CD1c-positive myeloid dendritic cell (primary cell): ENCODE measurements around the gene ARHGAP18.

Experiments
- DNase-seq: peaks from one replicate; pipeline ENCODE4 v3.0.0-alpha.2; 2016; ENCODE audit errors: extremely low spot score

Gene ARHGAP18

GRCh38 chr6:129617986-129618385 lies 92.0 kb downstream of the ARHGAP18 start:
- no peak for DNase-seq

- DNase-seq: no peak
These were observed 94.5 kb downstream of the ARHGAP18 start for GRCh38 chr6:129615496-129615895.

DNA sequence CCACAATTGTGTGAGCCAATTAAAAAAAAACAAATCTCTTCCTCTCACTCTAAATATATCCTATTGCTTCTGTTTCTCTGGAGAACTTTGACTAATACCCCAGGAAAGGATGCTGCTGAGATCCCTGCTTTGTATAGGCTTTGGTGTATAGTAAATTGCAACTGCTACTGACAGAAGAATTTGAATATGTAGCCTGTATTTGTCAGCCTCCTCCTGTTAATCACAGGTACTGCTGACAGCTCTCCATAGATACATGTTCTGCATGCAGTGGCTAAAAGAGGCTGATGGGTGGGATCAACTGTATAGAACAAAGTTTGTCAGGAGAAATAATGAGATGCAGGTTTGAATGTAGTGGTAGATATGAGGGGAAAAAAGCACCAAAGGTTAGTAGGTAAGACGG lies 95.0 kb downstream of the ARHGAP18 start:
- DNase-seq: no peak

DNA sequence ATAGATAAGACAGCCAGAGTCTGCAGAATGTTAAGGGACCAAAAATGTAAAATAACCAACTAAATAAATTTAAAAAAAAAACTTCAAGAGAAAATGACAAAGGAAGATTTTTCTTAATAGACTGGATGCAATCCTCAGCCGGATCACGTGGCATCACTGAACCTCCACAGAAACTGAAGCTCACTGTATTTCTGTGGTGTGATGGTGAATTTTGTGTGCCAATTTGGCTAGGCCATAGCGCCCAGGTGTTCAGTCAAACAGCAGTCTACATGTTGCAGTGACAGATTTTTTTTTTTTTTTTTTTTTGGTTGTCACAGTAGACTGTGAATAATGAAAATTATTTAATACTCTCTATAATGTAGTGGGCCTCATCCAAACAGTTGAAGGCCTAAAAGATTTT lies 95.5 kb downstream of the ARHGAP18 start:
- DNase-seq: no peak

GRCh38 chr6:129612440-129612839 lies 97.5 kb downstream of the ARHGAP18 start:
- no peak for DNase-seq

- DNase-seq: no peak
These were observed 100.3 kb downstream of the ARHGAP18 start for GRCh38 chr6:129609635-129610034.

- DNase-seq: no peak
These were observed 101.0 kb downstream of the ARHGAP18 start for GRCh38 chr6:129608886-129609537.

GRCh38 chr6:129607581-129608186 lies 102.3 kb downstream of the ARHGAP18 start:
- no peak for DNase-seq

GRCh38 chr6:129606664-129607063 lies 103.3 kb downstream of the ARHGAP18 start:
- DNase-seq: peak; percentile 79

GRCh38 chr6:129605967-129606366 lies 104.0 kb downstream of the ARHGAP18 start:
- peak; percentile 66 for DNase-seq

DNA sequence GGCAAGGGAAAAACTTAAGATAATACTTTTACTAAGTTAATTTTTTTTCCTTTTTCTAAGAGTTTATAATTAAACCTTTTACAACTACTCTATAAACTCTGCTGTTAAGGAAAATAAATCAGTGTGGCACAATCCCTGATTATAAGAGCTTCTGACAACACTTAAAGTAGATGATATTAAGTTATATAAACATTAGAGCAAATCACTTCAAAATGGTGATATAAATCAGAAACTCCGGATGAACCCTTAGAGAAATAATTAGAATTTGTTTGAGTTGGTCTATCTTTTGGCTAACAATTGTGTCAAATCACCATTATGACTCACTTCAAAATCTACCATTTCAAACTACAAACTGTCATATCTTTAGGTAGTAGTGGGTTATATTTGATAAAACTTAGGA lies 104.9 kb downstream of the ARHGAP18 start:
- no peak for DNase-seq

GRCh38 chr6:129604321-129604720 lies 105.7 kb downstream of the ARHGAP18 start:
- DNase-seq: no peak

- DNase-seq: peak; percentile 67
These were observed 106.2 kb downstream of the ARHGAP18 start for GRCh38 chr6:129603741-129604140.

DNA sequence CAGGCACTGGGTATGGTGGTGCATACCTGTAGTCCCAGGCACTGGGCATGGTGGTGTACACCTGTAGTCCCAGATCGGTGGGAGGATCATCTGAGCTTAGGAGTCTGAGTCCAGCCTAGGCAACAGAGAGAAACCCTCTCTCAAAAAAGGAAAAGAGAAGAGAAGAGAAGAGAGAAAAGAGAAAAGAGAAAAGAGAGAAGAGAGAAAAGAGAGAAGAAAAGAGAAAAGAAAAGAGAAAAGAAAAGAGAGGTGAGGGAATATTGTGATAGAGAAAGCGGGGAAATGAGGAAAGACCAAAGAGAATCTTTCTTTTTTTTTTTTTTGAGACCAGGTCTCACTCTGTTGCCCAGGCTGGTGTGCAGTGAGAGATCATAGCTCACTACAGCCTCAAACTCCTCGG lies 108.7 kb downstream of the ARHGAP18 start:
- no peak for DNase-seq

DNA sequence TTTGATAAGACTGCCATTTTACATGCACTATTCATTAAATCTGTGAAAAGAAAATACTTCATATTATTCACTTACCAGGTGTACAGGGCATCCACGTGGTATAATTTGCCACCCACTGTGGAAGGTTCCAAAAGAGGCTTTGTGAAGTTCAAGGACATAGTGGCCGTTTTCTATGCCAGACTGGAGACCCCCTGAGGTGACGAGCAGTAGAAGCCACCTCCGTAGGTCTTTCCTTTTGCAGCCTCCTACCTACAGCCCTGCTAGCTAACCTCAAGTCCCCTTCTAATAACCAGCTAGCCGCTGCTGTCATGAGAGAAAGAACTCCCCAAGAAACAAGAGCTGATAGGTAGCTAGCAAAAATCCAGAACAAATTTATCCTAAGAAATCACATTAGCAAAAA lies 110.5 kb downstream of the ARHGAP18 start:
- no peak for DNase-seq

- DNase-seq: peak; percentile 79
These were observed 111.5 kb downstream of the ARHGAP18 start for GRCh38 chr6:129598244-129599187.

DNA sequence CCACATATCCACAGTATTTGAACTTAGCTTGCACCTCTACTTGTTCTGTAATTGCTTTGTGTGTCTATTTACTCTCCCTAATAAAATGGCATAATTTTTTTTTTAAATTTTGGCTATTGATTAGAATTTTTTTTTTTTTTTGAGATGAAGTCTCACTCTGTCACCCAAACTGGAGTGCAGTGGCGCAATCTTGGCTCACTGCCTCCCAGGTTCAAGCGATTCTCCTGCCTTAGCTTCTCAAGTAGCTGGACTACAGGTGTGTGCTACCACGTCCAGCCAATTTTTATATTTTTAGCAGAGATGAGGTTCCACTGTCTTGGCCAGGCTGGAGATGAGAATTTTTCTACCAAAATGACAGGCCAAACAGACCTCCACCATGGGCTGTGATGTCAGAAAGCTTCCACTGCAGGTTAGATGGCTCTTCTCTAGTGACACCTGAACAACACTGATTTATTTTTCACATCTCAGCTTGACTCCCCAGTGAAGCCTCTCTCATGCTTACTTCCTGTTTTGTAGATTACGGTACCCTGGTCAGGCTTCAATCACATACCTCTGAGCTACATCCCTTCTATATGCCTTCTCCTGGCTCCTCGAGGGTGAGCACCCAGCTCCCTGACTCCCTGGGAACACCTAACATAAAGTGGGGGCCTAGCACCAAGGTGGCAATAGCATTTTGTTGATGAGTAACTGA lies 112.8 kb downstream of the ARHGAP18 start:
- no peak for DNase-seq

GRCh38 chr6:129596522-129596921 lies 113.5 kb downstream of the ARHGAP18 start:
- DNase-seq: no peak

GRCh38 chr6:129593233-129593564 lies 116.8 kb downstream of the ARHGAP18 start:
- DNase-seq: no peak

- no peak for DNase-seq
These were observed 117.3 kb downstream of the ARHGAP18 start for GRCh38 chr6:129592516-129593232.

- no peak for DNase-seq
These were observed 119.5 kb downstream of the ARHGAP18 start for GRCh38 chr6:129590408-129591022.
